HG03045 (cell line): Measurements from ENCODE around the gene OPRD1.
"Not testable (repeated sequence)": the region's sequence is repeated elsewhere in the genome, so short reads cannot be mapped to it uniquely, and the experiment has no call there.

Experiments used
- ATAC-seq: cut with Tn5 transposase; IDR thresholded peaks from one replicate; pipeline ENCODE4 v1.9.1; 2021; ENCODE audit warnings: mild to moderate bottlenecking, moderate library complexity; ENCODE audit not compliant: unreplicated experiment

Gene OPRD1

GRCh38 chr1:28811766-28812668 lies at the start of gene OPRD1:
Gene OPRD1 (plus strand): TSS chr1:28812170. CDS start chr1:28812384, 214 bp downstream.
- no peak for ATAC-seq

- no peak for ATAC-seq
Observed at GRCh38 chr1:28766532-28767183, 45.3 kb upstream of the OPRD1 start.

- ATAC-seq: no peak
Observed at GRCh38 chr1:28770601-28771165, 41.3 kb upstream of the OPRD1 start.

GRCh38 chr1:28771921-28772320 lies 40.0 kb upstream of the OPRD1 start:
- not testable (repeated sequence) for ATAC-seq

- no peak for ATAC-seq
Observed at GRCh38 chr1:28773105-28773504, 38.9 kb upstream of the OPRD1 start.

- no peak for ATAC-seq
Observed at GRCh38 chr1:28775121-28775942, 36.6 kb upstream of the OPRD1 start.

GRCh38 chr1:28776341-28776740 lies 35.6 kb upstream of the OPRD1 start:
- ATAC-seq: no peak

- ATAC-seq: no peak
Observed at GRCh38 chr1:28778021-28778420, 33.9 kb upstream of the OPRD1 start.

- no peak for ATAC-seq
Observed at GRCh38 chr1:28779751-28780408, 32.1 kb upstream of the OPRD1 start.

- ATAC-seq: no peak
Observed at GRCh38 chr1:28781305-28781704, 30.7 kb upstream of the OPRD1 start.

- ATAC-seq: no peak
Observed at GRCh38 chr1:28782011-28782410, 30.0 kb upstream of the OPRD1 start.

- no peak for ATAC-seq
Observed at GRCh38 chr1:28783363-28783762, 28.6 kb upstream of the OPRD1 start.

GRCh38 chr1:28789412-28789811 lies 22.6 kb upstream of the OPRD1 start:
- no peak for ATAC-seq

- no peak for ATAC-seq
Observed at GRCh38 chr1:28789816-28790215, 22.2 kb upstream of the OPRD1 start.

GRCh38 chr1:28790377-28791035 lies 21.5 kb upstream of the OPRD1 start:
- ATAC-seq: no peak

- not testable (repeated sequence) for ATAC-seq
Observed at GRCh38 chr1:28791929-28792328, 20.0 kb upstream of the OPRD1 start.

- ATAC-seq: no peak
Observed at GRCh38 chr1:28792644-28793121, 19.3 kb upstream of the OPRD1 start.

GRCh38 chr1:28794582-28794981 lies 17.4 kb upstream of the OPRD1 start:
- ATAC-seq: not testable (repeated sequence)

- ATAC-seq: no peak
Observed at GRCh38 chr1:28796352-28797211, 15.4 kb upstream of the OPRD1 start.
